ENCODE results near the gene SPECC1L.

The SPECC1L gene

GRCh38 chr22:24270556-24271385 lies at the start of gene SPECC1L:
Gene SPECC1L (plus strand): TSS chr22:24270831. CDS start chr22:24302232, 31,401 bp downstream.
- H3K27ac ChIP-seq: peak within 1 kb of the TSS; percentile 91
- TF ChIP-seq, protein P1, sequence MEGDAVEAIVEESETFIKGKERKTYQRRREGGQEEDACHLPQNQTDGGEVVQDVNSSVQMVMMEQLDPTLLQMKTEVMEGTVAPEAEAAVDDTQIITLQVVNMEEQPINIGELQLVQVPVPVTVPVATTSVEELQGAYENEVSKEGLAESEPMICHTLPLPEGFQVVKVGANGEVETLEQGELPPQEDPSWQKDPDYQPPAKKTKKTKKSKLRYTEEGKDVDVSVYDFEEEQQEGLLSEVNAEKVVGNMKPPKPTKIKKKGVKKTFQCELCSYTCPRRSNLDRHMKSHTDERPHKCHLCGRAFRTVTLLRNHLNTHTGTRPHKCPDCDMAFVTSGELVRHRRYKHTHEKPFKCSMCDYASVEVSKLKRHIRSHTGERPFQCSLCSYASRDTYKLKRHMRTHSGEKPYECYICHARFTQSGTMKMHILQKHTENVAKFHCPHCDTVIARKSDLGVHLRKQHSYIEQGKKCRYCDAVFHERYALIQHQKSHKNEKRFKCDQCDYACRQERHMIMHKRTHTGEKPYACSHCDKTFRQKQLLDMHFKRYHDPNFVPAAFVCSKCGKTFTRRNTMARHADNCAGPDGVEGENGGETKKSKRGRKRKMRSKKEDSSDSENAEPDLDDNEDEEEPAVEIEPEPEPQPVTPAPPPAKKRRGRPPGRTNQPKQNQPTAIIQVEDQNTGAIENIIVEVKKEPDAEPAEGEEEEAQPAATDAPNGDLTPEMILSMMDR (conservative IDR thresholded peaks at IDR 0.05; ENCODE audit: low read depth): no peak
- ChIA-PET POLR2A (ENCODE audit: low non-redundant PET) (no interaction called here), CTCF (interaction anchor here (0.7 kb wide), 1 partner anchor 442 kb away, joined by 3 read pairs; no protein-coding TSS in a partner anchor)
- peak; percentile 94 for DNase-seq (ENCODE audit: low spot score)

DNA sequence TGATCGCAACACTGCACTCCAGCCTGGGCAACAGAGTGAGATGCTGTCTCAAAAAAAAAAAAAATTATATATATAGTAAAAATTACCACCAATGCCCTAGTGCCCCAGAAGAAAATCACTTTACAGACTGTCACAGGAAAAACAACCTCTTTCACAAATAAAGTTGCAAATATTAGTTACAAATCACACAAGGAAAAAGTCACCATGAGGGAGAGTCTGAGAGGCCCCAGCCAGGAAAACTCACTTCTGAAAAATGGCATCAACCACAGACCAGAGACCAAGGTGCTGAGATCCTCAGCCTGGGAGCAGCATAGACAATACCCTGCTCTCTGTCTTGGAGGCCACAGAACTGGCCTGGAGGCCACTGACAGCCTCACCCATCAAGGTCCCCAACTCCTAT lies 46.2 kb upstream of the SPECC1L start:
- TF ChIP-seq, protein P1 (conservative IDR thresholded peaks at IDR 0.05; ENCODE audit: low read depth): no peak
- no peak overlapping the region for H3K27ac ChIP-seq
- ChIA-PET CTCF (no interaction called here), POLR2A (ENCODE audit: low non-redundant PET) (no interaction called here)
- no peak for DNase-seq (ENCODE audit: low spot score)

DNA sequence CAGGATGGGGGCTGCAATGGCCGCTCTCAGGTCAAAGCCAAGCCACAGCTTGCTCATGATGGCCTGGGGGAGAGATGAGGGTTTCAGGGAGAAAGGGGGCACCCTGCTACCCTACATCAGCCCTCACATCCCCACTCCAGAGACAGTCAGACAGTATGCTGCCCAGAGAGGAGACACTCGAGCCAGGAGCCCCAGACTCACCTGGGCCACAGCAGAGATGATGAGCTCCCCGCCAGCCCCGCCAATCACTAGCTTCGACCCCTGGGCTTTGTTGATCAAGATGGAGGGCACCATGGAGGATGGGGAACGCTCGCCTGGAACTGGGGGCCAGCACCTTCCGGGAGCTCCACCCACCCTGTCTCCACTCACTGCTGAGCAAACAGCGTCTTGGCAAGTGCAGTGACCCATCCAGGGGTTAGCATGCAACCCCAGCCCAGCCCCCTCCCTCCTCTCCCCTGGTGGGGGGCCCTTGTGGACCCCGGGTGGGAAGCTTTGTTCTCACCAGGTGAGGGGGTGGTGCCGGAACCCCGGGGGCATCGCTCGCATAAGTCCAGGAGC lies 45.5 kb upstream of the SPECC1L start:
- no peak overlapping the region for H3K27ac ChIP-seq
- ChIA-PET CTCF (no interaction called here), POLR2A (ENCODE audit: low non-redundant PET) (no interaction called here)
- DNase-seq (ENCODE audit: low spot score): no peak
- TF ChIP-seq, protein P1 (conservative IDR thresholded peaks at IDR 0.05; ENCODE audit: low read depth): no peak

DNA sequence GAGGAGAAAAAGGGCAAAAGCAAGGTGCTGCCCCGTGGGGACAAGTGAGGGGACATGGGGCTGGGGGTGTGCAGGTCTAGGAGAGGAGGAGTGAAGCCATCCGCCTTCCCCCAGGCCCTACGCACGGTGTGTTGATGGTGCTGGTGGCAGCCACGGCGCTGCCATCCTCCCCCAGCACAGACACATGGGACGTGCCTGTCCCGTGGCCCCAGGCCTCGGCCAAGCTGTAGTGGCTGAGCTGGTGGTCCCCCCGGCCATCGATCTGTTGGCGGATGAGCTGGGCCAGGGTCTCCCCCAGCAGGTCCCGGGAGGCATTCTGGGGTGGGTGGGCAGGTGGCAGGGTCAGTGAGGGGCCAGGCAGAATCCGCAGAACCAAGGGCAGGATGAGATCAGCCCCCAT lies 44.7 kb upstream of the SPECC1L start:
- TF ChIP-seq, protein P1 (conservative IDR thresholded peaks at IDR 0.05; ENCODE audit: low read depth): no peak
- CTCF ChIA-PET: no interaction called here
- H3K27ac ChIP-seq: no peak overlapping the region
- POLR2A ChIA-PET (ENCODE audit: low non-redundant PET): no interaction called here
- no peak for DNase-seq (ENCODE audit: low spot score)

- H3K27ac ChIP-seq: no peak overlapping the region
- ChIA-PET CTCF (interaction anchor here (1.2 kb wide), 1 partner anchor 41 kb away, joined by 14 read pairs; no protein-coding TSS in a partner anchor), POLR2A (ENCODE audit: low non-redundant PET) (no interaction called here)
- no peak for DNase-seq (ENCODE audit: low spot score)
- TF ChIP-seq, protein P1 (conservative IDR thresholded peaks at IDR 0.05; ENCODE audit: low read depth): no peak
Measured at GRCh38 chr22:24230911-24231656, 39.5 kb upstream of the SPECC1L start.

DNA sequence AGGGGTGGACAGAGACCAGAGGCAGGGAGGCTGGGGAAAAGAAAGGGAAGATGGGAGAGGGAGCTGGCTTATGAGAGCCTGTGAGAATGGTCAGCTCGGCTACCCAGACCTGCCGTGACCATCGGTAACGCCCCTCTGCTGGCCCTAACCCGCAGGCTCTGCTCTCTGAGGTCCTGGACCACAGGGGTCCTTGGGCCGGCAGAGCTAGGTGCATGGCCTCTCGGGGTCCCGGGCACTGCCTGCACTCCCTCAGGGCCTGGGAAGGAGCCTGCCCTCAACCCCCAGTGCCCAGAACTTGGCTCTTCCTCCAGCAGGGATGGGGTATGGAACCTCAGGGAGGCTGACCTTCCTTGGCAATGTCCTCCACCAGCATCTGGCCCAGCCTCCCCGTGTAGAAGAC lies 38.9 kb upstream of the SPECC1L start:
- TF ChIP-seq, protein P1 (conservative IDR thresholded peaks at IDR 0.05; ENCODE audit: low read depth): no peak
- no peak for DNase-seq (ENCODE audit: low spot score)
- CTCF ChIA-PET: interaction anchor here (1.2 kb wide), 1 partner anchor 42 kb away, joined by 14 read pairs; no protein-coding TSS in a partner anchor
- POLR2A ChIA-PET (ENCODE audit: low non-redundant PET): no interaction called here
- no peak overlapping the region for H3K27ac ChIP-seq

Data from RWPE1 (cell line).